Fibroblast of skin of left biceps (primary cell): ENCODE measurements around the gene TAL2.

Experiments used
- DNase-seq, 2 experiments: peaks; one replicate each; pipeline ENCODE4 v3.0.0-alpha.2; 2013; ENCODE audit warnings: low read depth in 2 of 2

TAL2 gene

GRCh38 chr9:105662184-105663104, at the start of gene TAL2:
Gene TAL2 (plus strand): TSS chr9:105662457. CDS start chr9:105662497, 40 bp downstream.
- DNase-seq = no peak

DNA sequence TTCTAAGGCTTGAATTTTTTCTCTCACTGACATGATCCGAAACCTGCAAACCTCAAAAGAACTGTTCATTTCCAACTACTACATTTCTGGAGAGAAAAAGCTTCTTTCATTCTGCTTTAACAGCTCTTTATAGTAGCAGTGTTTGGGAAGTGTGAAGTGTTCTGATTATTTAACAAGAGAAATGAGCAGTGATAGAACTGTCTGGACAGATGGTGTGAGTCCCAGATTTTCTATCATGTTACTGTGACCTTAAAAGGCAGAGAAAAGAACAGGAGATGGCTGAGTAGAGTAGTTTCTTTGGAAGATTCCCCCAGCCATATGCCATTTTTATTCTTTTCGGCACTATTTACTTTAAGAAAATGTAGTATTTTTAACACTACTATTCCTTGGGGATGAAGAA, 41.3 kb upstream of the TAL2 start:
- DNase-seq = no peak

- no peak for DNase-seq
Measured at GRCh38 chr9:105625088-105625487, 37.2 kb upstream of the TAL2 start.

DNA sequence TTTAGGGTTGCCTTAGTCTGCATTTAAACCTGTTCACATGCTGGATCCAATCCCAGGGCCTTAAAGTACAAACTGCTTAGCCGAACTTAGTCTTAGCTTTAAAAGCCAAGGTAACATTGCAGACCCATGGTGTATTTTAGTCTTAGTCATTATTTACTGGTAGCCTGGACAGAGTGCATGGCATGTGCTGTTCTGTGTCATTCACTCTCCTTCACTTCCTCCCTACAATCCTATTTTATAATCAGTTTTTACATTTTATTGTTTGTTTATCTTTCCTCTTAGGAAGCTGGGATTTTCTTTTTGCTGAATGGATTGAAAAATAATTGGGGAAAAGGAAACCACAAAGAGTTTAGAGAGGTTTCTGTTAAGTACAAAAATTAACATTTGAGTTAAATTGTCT, 29.4 kb upstream of the TAL2 start:
- DNase-seq = no peak

GRCh38 chr9:105633411-105633810, 28.8 kb upstream of the TAL2 start:
- DNase-seq = no peak

DNA sequence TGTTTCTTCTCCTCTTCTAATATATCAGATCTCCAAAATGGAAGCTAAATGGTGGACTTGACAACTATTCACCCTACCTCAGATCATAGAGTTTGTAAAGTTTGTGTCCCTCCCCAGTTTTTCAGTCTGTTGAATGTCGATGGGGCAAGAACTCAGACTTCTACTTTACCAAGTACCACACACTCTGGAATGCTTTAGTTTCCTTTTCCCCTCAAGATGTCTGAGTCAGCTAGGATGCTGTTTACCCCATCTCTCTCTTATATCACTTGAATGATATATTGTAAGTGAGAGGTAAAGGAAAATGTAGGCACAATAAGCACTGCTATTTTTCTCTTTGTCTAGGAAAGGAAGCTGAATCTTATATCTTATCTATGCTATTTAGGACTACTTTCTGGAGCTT, 25.9 kb upstream of the TAL2 start:
- DNase-seq = no peak

- no peak for DNase-seq
Measured at GRCh38 chr9:105637787-105638395, 24.4 kb upstream of the TAL2 start.

DNA sequence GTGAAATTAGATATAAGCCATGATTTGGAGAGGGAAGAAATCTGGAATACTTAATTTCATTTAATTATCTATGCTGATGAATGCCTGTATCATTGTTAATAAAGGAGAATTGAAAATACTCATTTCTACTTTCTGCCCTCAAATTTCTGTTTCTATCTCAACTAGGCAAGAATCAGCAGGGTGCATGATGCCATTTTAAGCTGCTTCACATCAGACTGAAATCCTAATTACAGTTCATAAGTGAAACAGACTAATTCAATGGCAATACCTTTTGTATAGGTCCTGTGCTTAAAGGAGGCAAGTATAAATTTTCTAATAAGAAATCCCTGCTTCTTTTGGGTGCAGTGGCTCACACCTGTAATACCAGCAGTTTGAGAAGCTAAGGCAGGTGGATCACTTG, 22.3 kb upstream of the TAL2 start:
- DNase-seq = no peak

GRCh38 chr9:105643795-105644194, 18.5 kb upstream of the TAL2 start:
- no peak for DNase-seq

DNA sequence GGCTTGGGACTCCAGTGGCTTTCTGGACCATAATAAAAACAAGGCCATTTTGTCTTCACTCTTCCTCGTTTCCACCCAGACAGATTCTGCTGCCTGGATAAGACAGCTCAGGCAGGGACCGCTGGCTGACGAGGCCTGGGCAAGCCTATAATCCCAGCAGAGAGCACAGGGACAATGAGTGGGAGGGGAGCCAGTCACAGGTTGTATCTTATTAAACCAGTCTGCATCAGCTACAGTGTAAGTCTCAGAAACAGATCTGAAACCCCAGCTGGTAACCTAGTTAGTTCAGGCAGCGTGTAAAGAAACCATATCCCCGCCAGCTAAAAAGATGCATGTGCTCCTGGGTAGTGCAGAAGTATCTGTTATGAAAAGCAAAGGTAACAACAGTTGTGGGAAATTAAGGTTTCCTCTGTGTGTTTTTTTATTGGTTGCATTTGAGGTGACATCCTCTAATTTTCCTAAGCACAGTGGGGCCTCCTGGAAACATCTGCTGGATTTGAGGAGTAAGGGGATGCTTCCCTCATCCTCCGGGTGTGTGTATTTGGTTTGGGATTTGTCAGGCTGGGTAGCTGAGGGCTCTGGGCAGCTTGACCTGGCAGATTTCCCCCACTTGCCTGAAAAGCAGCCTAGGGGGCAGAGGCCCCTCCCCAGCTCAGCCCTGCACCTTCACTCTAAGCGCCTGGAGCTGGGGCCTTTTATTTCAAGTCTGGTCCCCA, 15.2 kb upstream of the TAL2 start:
- no peak for DNase-seq

- DNase-seq = no peak
Measured at GRCh38 chr9:105647595-105648349, 14.5 kb upstream of the TAL2 start.

GRCh38 chr9:105651806-105652205, 10.5 kb upstream of the TAL2 start:
- no peak for DNase-seq

GRCh38 chr9:105656131-105656921, 5.9 kb upstream of the TAL2 start:
- no peak for DNase-seq

- no peak for DNase-seq
Measured at GRCh38 chr9:105658351-105658750, 3.9 kb upstream of the TAL2 start.

GRCh38 chr9:105661011-105661410, 1.2 kb upstream of the TAL2 start:
- no peak for DNase-seq

DNA sequence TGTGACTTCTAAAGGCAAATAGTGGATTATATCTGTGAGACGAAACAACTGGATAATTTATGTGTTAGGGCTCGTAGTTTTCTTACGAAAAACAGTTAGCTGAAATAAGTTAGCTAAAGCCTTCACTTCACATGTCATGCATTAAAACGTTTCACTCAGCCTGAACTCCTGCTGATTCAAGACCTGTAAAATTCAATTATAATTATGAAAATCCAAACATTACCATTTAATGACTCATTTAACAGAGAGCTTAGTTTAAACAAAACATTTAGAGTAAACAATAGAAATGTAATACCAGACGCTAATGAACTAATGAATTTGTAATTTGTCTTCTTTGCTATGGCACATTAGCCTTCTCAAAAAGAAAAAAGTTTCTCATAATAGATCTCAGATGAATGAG, 1.7 kb downstream of the TAL2 start:
- no peak for DNase-seq

- DNase-seq = no peak
Measured at GRCh38 chr9:105667867-105668266, 5.6 kb downstream of the TAL2 start.

- no peak for DNase-seq
Measured at GRCh38 chr9:105670315-105670714, 8.1 kb downstream of the TAL2 start.

- no peak for DNase-seq
Measured at GRCh38 chr9:105670775-105671174, 8.5 kb downstream of the TAL2 start.

DNA sequence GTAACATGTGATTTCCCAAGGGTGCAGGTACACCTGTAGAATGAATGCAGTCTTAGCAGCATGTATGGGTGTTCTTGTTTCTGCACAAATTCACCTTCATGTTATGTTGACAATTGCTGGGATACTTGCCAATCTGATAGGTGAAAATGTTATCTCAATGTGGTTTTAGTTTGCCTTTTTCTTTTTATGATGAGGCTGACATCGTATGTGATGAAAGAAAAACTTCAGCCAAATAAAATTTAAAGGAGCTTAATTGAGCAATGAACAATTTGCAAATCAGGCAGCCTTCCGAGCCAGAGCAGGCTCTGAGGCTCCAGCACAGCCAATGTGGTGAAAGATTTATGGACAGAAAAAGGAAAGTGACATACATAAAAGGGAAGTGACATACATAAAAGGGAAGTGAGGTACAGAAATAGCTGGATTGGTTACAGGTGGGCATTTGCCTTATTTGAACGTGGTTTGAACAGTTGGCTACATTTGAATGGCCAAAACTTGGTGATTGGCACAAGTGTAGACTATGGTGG, 10.5 kb downstream of the TAL2 start:
- DNase-seq = no peak

GRCh38 chr9:105673850-105674387, 11.7 kb downstream of the TAL2 start:
- DNase-seq = no peak
